OCI-LY3 (cell line): Measurements from ENCODE around the gene FSHR.

Experiments
- H2AFZ ChIP-seq: fragments of 200-600, 300-600 bp; shearing (Covaris generic); 2 replicates; pipeline ENCODE4 v1.6.0; 2014; ENCODE audit warnings: antibody characterized with exemption, low read depth, low read length
- H3K27ac ChIP-seq: fragments of 200-600, 300-600 bp; sonication (generic); 2 replicates; pipeline ENCODE4 v1.5.1; 2014; ENCODE audit warnings: mild to moderate bottlenecking, low read length, moderate library complexity, mixed read lengths
- H3K27me3 ChIP-seq: fragments of 200-600, 300-600 bp; sonication (generic); 2 replicates; pipeline ENCODE4 v1.6.1; 2014; ENCODE audit warnings: low read depth, low read length, mixed read lengths
- H3K36me3 ChIP-seq: fragments of 200-600, 300-600 bp; sonication (generic); replicated peaks from 2 replicates; pipeline ENCODE3; 2014; ENCODE audit warnings: low read depth, low read length, mixed read lengths
- H3K4me1 ChIP-seq: fragments of 300-600, 200-600 bp; sonication (generic); 2 replicates; pipeline ENCODE4 v1.6.1; 2014; ENCODE audit warnings: low read length, mixed read lengths
- H3K4me2 ChIP-seq: fragments of 200-600, 300-600 bp; sonication (generic); 2 replicates; pipeline ENCODE4 v1.6.1; 2014; ENCODE audit warnings: low read length, mixed read lengths
- H3K4me3 ChIP-seq: fragments of 300-600, 200-600 bp; sonication (generic); 2 replicates; pipeline ENCODE4 v1.5.1; 2014; ENCODE audit warnings: antibody characterized with exemption, mild to moderate bottlenecking, low read length, moderate library complexity
- H3K79me2 ChIP-seq: fragments of 300-600, 200-600 bp; shearing (Covaris generic); 2 replicates; pipeline ENCODE4 v1.6.1; 2014; ENCODE audit warnings: mild to moderate bottlenecking, low read length, mixed read lengths
- H3K9ac ChIP-seq: fragments of 300-600, 200-600 bp; shearing (Covaris generic); 2 replicates; pipeline ENCODE4 v1.6.0; 2014; ENCODE audit warnings: mild to moderate bottlenecking, low read length, moderate library complexity
- H3K9me3 ChIP-seq: fragments of 200-600, 300-600 bp; shearing (Covaris generic); 2 replicates; pipeline ENCODE4 v1.6.1; 2014; ENCODE audit warnings: low read length, mixed read lengths; ENCODE audit not compliant: insufficient read depth
- H4K20me1 ChIP-seq: fragments of 200-600, 300-600 bp; sonication (generic); 2 replicates; pipeline ENCODE4 v1.6.1; 2016; ENCODE audit warnings: low read length, mixed read lengths; ENCODE audit not compliant: insufficient read depth
- CTCF ChIP-seq: fragments of 200-600, 300-600 bp; sonication (generic); IDR thresholded peaks from 2 replicates; pipeline ENCODE4 v1.5.1; 2014; ENCODE audit warnings: antibody characterized with exemption, low read length, low read depth
- EZH2phosphoT487 ChIP-seq: fragments of 200-600 bp; shearing (Covaris generic); IDR thresholded peaks from 2 replicates; pipeline ENCODE4 v1.6.1; 2018; ENCODE audit warnings: antibody characterized with exemption, mixed run types, low read depth

The FSHR gene

GRCh38 chr2:48952143-48952542, 202.2 kb downstream of the FSHR start:
- H3K4me3 ChIP-seq, result no peak overlapping the region
- no peaks in the 10 kb centered on the region for H3K36me3 ChIP-seq
- H3K79me2 ChIP-seq, result no peaks in the 10 kb centered on the region
- H3K4me1 ChIP-seq, result no peaks in the 10 kb centered on the region
- H3K27me3 ChIP-seq, result no peaks in the 10 kb centered on the region
- no peak overlapping the region for H3K4me2 ChIP-seq
- H3K27ac ChIP-seq, result no peak overlapping the region
- TF ChIP-seq CTCF (no peak), EZH2phosphoT487 (no peak)
- H2AFZ ChIP-seq, result no peak overlapping the region
- H3K9me3 ChIP-seq, result no peaks in the 10 kb centered on the region
- no peaks in the 10 kb centered on the region for H4K20me1 ChIP-seq
- no peak overlapping the region for H3K9ac ChIP-seq

GRCh38 chr2:48948400-48949125, 205.8 kb downstream of the FSHR start:
- H3K9me3 ChIP-seq, result no peaks in the 10 kb centered on the region
- H3K27me3 ChIP-seq, result peaks cover 3% of the 10 kb centered on the region; the same call in 1 of the 2 replicates
- no peaks in the 10 kb centered on the region for H3K79me2 ChIP-seq
- H3K4me2 ChIP-seq, result no peak overlapping the region
- no peaks in the 10 kb centered on the region for H3K36me3 ChIP-seq
- no peak overlapping the region for H2AFZ ChIP-seq
- no peak overlapping the region for H3K9ac ChIP-seq
- no peaks in the 10 kb centered on the region for H4K20me1 ChIP-seq
- no peak overlapping the region for H3K27ac ChIP-seq
- no peak for TF ChIP-seq CTCF
- TF ChIP-seq EZH2phosphoT487, result no peak
- H3K4me1 ChIP-seq, result no peaks in the 10 kb centered on the region
- no peak overlapping the region for H3K4me3 ChIP-seq

GRCh38 chr2:48946449-48947048, 207.8 kb downstream of the FSHR start:
- Histone ChIP-seq H3K9me3 (no peaks in the 10 kb centered on the region), H3K4me3 (no peak overlapping the region), H3K4me2 (no peak overlapping the region), H3K27me3 (peaks cover 3% of the 10 kb centered on the region; the same call in 1 of the 2 replicates), H2AFZ (no peak overlapping the region), H3K36me3 (no peaks in the 10 kb centered on the region), H3K9ac (no peak overlapping the region), H4K20me1 (no peaks in the 10 kb centered on the region), H3K79me2 (no peaks in the 10 kb centered on the region), H3K4me1 (peaks cover 4% of the 10 kb centered on the region; the same call in 1 of the 2 replicates), H3K27ac (no peak overlapping the region)
- no peak for TF ChIP-seq EZH2phosphoT487
- peak; percentile 93 for TF ChIP-seq CTCF

GRCh38 chr2:48944956-48945355, 209.4 kb downstream of the FSHR start:
- Histone ChIP-seq H4K20me1 (no peaks in the 10 kb centered on the region), H3K79me2 (no peaks in the 10 kb centered on the region), H3K4me2 (no peak overlapping the region), H3K36me3 (no peaks in the 10 kb centered on the region), H3K4me1 (peaks cover 5% of the 10 kb centered on the region; the same call in 1 of the 2 replicates), H3K27me3 (peaks cover 3% of the 10 kb centered on the region; the same call in 1 of the 2 replicates), H3K9me3 (no peaks in the 10 kb centered on the region), H2AFZ (no peak overlapping the region), H3K27ac (no peak overlapping the region), H3K9ac (no peak overlapping the region), H3K4me3 (no peak overlapping the region)
- TF ChIP-seq CTCF (no peak), EZH2phosphoT487 (no peak)
